ENCODE measurements around the gene RAD51B.

Gene RAD51B

DNA sequence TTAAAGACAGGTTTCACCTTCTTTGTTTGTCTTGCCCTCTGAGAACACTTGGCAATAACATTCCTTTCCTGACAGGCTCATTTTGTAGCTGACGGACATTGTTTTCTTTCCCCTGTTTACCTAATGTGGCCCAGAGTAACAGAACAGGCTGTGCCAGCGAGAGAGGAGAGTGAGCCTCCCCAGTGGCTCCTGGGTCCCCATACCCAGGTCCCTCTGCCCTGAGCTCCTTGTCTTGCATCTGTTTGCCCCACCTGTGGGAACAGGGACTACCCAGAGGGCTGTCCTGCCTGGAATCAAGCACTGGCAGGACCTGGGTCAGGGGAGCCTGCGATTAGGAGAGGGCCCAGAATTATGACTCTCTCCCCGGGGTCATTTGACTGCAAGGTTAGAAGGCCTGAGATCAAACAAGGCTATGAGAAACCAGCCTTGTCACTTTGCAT lies 750.4 kb downstream of the RAD51B start:
- no peak for DNase-seq

DNA sequence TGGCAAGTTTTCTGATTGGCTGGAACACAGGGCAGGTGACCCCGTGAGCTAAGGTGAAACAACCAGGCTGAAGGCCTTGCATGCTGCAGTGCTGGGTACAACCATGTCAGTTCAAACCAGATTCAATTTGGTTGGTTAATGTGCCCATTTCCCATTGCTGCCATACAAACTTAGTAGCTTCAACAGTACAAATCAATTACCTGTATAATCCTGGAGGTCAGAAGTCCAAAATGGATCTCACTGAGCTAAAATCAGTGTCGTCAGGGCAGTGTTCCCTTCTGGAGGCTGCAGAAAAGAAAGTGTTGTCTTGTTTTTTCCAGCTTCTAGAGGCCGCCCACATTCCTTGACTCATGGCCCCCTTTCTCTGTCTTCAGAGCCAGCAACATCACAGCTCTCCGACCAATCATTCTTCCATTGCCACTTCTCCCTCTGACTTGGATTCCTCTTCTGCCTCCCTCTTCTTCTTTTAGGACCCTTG lies 751.6 kb downstream of the RAD51B start:
- DNase-seq: no peak

DNA sequence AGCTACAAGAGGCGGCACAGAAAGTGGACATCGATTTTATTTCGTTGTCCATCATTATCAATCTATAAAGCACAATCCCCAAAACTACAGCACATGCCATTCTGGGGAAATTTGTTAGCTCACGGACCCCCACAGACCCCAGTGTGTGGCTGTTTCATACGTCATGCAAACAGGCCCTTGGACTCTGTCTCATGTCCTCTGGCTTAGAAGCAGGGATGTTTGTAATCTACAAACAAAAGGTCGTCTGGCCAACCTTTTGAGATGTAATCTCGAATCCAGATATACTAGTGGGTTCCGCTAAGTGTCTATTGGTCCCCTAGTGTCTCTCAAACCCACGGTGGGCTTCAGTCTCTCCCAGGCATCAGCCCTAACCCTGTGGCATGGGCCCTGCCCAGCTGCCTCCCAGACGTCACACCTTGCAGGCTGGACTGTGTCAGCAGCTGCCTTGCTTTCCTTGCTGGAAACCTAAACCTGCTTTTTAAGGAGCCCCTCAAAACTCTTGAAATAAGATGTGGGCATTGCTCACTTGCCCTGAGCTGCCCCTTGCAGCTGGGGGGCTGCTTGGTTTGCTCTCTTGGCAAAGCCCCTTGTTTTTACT lies 752.4 kb downstream of the RAD51B start:
- DNase-seq: no peak

DNA sequence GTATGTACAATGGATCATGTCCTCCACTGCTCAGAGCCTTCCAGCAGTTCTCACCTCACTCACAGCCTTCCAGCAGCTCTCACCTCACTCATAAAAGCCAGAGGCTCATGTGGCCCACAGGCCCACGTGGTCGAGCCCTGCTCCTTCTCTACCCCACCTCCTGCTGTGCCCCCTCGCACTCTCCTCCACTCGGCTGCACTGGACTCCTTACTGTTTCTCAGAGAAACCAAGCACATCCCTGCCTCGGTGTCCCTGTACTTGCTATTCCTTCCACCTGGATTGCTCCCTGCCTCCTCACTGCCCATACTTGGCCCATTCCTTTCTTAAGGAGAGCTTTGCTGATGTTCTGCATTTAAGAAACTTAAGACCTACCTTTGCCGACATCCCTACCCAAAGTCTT lies 753.5 kb downstream of the RAD51B start:
- DNase-seq: no peak

DNA sequence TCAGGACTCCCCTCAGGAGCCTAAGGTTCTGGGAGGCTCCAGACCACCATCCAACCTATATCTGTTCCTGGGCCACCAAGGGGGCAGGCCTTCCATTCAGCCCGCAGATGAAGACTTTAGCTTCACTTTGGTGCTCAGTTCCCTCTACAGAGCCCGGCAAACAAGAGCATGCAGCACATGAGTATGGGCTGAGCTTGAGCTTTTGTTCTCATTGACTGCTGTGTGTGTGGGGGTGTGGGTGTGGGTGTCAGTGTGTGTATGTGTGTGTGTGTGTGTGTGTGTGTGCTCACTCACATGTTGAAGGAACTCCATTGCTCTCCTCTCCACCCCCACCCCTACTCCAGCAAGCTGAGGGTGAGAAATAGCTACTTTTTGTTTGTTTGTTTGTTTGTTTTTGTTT lies 754.1 kb downstream of the RAD51B start:
- no peak for DNase-seq

DNA sequence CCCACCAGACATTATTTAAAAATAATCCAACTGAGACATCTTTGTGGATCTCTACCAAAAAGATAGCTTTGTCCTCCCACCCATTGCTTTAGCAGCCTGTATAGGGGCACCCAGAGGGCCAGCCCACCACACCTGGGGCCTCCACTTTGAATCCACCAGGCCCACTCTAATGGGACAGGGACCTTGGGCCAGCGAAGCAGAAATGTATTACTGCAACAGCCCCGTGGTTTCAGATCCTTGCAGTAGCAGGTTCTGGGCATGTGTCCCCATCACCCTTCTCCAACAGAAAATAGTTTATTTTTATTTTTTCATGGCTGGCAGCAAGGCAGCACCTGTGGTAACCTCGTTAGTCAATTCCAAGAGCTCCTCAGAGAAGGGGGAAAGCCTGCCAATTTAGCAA lies 754.9 kb downstream of the RAD51B start:
- DNase-seq: no peak

DNA sequence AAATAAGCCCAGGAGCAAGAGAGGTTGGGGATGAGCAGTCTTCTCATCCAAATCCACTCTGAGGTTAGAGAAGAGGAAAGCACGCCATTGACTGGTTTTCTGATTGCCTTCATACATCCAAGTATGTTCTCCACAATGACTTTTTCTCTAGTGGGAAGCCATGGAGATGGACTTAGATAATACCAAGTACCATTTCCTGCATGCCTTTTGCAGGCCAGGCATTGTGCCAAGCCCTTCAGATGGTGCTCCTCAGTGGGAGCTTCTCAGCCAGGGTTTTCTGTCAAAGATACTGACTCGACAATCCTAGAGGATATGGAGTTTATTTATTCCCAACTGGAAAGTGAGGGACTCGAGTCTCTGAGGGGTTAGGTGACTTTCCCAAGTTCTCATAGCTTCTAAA lies 755.3 kb downstream of the RAD51B start:
- no peak for DNase-seq

DNA sequence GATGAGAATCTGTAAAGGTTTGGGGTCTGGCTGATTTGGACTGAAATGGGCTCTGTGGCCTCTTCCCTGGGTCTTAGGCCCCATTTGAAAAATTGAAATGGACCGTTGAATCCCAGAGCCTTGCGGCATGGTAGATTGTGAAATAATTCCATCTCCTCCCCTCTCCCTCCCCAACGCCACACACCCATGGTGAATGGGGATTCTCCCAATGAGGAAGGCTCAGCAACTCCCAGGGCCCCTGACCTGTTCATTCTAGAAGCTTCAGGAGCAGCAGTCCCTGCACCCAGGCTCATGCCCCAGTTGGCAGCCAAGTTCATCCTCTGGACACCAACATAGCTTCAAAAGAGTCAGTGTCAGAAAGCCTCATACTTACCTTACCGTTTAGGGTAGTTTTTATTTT lies 755.8 kb downstream of the RAD51B start:
- DNase-seq: no peak

DNA sequence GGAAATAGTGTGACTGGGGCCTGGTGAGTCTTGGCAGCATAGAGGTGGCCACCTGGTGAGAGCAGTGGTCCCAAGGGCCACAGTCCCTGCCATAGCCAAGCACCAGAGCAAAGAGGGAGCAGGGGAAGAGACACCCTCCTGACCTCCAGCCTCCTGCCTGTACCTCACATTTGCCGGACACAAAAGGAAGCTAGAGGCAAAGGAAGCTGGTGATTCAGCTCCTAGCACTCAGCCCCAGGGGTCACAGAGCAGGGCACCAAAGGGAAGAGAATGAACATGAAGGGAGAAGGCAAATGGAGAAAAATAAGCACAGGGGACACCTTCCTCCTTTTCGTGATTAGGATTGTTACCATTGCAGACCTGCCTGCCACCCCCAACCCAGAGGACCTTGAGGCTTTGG lies 756.5 kb downstream of the RAD51B start:
- DNase-seq: no peak

DNA sequence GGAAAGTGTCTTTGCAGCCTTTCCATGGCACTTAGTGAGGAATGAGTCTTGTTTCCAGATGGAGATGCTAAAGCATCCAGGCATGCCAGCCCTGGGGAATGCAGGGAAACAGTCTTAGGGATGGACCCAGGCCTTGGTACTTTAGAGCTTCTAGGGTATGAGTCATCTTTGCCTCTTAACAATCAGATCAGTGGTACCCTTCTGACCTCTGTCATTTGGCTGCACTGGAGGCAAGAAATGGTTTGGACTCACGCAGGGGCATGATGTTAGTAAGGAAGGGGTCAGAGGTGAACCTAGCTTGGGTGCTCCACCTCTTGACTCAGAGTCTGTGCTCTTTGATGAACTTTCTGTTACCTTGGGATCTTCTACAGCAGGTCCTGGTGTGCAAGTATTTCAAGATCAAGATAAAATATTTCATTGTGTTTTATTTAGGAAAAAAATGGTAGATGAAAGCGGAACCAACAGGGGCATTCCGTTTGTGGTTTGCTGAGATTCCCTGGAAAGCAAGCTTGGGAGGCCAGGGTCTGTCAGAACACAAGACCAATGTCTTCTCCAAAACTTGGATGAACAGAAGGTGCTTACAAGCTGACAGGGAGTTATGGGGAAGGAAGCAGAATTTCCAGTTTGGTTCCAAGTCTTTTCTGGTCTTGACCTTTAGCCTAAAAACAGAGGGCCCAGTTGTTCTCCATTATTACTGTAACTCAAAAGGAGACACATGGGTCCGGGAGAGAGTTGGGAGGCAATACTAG lies 757.1 kb downstream of the RAD51B start:
- no peak for DNase-seq

DNA sequence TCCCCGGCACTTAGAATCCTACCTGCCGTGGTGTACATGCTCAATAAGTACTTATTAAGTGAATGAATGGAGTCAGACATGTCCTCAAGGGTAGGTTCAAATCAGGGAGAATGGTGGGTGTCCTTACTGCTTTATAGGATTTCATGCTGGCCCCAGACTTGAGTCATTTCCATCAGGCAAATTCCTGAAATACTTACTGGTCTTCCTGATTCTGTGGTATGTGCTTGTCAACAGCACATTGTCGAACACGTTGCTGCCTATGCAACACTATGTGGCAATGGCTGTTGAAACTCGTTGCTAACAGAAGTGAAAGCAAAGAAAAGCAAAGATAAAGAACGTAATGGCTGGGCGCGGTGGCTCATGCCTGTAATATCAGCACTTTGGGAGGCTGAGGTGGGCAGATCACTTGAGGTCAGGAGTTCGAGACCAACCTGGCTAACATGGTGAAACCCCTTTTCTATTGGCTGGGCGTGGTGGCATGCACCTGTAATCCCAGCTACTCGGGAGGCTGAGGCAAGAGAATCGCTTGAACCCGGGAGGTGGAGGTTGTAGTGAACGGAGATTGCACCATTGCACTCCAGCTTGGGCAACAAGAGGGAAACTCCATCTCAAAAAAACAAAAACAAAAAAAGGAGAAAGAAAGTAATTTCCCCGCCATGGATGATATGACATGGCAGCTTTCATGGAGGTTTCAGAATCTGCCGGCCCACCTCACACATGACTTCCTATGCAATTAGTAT lies 758.4 kb downstream of the RAD51B start:
- DNase-seq: no peak

DNA sequence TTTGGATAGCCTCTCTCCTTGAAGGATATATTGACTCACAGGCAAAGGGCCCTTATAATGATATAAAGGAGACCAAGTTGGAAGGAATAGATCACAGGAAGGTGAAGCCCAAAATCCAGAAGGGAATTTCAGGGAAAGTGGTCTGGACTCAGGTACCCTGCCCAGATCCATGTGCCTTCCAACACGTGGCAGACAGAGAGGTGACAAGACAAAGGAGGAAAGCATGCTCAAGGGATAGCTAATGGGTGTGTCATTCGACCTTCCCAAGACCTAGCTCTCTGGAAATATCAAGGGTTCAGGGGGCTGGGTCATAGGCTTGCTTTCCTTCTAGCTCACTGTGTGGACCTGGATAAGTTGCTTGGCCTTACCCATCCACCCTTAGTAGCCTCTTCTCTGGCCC lies 759.0 kb downstream of the RAD51B start:
- DNase-seq: no peak

DNA sequence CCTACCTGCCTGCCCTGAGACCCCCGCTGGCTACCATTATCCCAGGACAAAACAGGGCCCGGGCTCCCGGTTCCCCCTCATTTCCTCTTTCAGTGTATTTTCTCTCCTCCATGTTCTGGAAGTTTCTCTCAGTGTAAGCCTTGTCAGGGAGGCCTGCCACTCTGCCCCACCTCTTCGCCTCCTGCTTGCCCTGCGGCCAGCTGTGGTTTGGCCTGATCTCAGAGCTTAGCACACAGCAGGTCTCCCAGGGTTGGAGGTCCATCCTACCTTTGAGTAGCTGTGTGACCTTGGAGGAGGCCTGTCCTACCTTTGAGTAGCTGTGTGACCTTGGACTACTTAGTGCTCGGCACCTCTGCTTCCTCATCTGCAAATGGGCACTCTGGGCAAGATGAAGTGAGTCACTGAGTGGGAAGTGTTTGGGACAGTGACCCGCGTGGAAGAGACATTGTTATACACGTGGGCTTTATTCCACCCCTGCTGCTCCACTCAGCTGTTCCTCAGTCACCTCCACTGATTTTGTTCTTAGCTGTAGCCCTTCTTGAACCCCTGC lies 760.6 kb downstream of the RAD51B start:
- no peak for DNase-seq

DNA sequence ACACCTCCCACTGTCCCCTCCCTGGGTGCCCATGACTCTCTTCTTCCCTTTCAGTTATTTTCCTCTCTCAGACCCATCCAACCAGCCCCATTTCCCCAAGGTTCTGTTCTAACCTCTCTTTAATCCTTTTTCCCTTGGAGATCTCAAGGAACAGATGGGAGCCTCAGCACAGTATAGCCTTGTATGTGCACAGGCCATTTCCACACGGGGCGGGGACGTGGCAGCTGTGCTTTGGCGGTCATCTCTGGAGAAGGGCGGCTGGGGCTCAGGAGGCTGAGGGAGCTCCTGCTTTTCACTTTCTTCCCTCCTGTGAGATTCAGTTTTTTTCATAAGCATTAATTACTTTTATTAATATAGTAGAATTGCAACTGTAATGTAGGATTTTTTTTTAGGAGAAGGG lies 761.1 kb downstream of the RAD51B start:
- no peak for DNase-seq

DNA sequence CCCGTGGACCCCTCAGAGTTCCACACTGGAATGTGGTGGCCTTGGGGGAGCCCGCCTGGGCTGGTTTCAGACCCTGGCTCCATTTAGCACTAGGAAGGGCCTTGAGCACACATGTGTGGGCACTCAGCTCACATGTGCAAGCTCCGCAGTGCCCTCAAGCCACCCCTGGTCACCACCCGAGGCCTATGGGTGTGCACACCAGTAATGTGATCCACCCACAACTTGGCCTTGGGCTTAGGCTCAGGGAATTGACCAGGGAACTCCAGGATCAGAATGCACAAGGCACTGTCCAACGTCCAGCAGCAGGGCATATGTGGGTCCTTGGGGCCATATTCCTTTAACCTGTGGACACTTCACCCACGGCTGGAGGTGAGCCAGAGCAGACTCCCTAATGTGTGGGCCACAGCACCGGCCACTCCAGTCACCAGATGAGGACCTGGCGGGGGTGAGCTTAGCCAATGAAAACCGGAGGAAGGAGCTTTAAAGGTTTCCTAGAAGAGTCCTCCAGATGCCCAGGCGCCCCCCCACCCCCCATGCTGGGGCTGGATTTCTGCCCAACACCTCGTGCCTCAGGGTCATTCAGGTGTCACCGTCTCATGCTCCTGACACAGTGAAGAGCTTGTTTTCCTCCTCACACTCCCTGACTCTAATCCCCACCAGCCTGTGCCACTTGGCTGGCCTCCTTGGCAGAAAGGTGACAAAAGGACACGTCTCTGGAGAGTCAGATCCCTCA lies 764.1 kb downstream of the RAD51B start:
- no peak for DNase-seq

DNA sequence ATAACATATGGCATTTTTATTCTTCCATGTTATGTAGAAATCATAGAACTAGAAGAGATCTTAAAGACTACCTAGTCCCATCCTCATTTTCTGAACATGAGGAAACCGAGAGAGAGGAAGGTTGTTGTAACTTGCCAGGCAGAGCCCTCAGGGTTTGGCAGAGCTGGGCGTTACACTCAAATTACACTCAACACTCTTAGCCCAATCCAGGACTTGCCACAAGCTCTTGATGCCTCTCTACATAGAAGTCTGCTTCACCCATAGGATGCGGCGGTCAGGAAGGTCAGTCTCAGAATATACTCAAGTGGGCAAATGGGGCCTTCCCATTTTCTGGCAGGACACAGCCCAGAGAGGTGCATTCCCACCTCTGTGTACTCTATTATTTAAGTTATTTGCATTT lies 765.2 kb downstream of the RAD51B start:
- no peak for DNase-seq

DNA sequence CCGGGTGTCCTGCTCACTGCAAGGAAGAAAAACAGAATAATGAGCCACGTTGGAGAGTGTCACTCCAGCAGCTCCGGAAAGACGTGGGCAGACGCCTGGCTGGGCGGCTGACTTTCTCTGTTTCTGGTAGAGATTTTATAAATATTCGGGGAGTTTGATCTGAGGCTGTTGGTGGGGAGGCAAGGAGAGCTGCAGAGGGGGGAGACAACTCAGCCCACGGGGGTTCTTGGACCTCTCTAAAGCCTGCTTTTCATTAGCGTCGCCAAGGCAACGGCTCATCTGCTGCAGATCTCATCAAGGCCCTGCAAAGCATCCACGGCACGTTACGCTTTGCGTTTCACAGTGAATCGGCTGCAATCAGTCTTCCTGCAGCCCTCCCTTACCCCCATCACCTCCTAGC lies 766.1 kb downstream of the RAD51B start:
- no peak for DNase-seq

DNA sequence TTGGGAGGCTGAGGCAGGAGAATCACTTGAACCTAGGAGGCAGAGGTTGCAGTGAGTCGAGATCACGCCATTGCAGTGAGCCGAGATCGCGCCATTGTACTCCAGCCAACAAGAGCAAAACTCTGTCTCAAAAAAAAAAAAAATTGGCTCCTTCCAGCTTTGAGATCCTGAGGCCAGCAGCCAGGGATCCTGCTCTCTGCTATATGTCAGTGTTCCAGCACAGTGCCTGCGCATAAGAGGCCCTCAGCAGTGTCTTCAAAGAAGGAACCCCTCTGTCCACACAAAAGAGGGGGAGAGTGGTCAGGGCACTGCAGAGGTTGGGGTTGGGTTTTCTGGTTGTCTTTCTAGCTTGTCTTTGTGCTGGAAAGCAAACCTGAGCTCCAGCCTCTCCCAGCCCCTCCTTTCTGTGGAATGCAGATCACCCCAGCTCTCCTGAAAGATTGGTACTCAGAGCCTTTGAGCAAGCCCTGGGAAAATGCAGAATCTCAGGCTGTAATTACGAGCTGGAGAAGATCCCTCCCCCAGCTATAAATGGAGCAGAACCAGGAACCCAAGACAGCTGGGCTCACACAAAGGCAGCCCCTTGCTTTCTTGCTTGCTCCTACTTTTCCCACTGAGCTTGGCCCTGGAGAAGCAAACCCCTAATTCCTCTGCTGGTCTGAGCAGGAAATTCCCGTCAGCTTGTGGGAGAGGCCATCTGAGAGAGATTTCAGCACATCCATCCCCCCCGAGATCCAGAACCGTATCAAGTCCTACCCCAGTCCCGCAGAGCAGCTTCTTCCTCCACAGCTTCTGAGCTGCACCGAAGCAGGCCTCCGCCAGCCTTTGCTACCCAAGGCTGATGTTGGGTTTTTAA lies 767.5 kb downstream of the RAD51B start:
- no peak for DNase-seq

DNA sequence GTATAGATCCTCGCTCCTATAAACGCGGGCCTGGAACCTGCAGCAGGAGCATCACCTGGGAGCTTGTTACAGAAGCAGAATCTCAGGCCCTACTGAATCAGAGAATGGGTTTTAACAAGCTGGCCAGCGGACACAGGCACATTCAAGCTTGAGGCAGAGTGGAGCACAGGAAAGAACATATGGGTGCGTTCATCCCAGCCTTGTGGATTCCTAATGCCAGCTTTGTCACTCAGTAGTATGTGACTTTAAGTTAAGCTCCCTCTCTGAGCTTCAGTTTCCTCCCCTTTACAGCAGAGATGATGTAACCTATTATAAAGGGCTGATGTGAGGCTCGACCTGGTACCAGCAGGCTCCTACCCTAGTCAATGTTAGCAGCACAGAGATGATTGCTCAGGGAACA lies 768.4 kb downstream of the RAD51B start:
- DNase-seq: no peak

DNA sequence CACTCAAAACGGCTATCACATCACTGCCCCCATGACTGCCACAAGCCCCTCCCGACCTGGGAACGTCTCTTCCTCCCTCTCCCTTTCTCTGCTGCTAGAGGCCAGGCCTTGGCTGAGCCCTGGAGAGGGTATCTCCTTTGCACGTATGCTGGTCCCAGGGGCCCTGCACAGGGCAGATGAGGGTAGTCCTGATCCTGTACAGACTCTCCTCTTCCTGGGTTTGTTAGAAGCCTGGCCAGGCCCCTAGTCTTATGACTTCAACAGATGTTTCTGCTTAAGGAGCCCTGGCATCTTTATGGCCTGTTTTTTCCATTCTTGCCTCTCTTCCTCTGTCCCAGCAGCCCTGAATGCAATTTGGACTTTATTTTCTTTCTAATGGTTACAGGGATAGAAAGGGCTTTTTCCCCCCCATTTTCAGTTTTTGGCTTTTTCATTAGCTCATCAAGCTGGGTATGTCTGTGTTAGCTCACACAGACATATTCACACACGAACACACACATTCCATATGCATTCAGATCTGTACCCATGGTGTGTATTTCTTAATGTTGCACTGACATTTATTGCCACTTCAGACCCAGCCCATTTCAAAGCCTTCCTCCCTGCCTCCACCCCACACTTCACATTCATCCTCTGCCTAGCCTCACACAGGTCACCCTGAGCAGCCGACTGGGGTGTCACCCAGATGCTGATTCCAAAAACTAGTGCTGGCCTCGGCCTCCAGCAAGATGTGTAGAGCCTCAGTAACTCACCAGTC lies 770.0 kb downstream of the RAD51B start:
- DNase-seq: no peak

DNA sequence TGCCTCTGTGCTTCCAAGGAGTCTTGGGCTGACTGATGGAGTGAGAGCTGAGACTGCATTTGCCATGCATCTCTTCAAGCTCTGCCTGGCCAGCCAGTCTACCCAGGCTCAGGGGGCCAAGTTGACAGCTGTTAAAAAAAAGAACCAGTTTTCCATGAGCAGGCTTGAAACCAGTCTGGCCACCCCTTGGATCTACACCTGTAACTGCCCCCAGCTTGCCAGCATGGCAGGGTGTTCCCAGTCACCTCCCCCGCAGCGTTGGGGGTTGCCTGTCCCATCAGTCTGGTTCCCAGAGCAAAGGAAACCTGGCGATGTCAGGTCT lies 770.6 kb downstream of the RAD51B start:
- no peak for DNase-seq

DNA sequence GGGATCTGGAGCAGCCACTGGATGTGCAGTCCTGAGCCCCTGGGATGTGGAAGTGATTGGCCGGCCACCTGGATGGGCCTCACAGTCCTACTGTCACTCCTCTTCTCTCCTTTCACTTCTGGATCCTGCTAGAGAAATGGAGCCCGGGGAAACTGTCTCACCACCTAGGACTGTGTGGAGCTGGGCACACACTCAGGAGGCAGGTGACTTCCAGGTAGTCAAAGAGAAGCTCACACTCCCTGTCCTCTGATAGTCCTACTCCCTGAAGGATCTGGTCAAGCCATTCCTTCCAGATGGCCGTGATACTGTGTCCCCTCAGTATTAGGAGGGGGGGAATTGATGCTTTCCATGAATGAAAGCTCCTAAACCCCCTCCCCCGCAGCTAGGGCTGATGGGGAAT lies 772.2 kb downstream of the RAD51B start:
- DNase-seq: no peak
